ENCODE results near the gene CASKIN1.

The CASKIN1 gene

GRCh38 chr16:2223942-2224486, 27.6 kb upstream of the CASKIN1 start:
- peaks cover 13% of the 10 kb centered on the region for H4K20me1 ChIP-seq (ENCODE audit: insufficient read depth, low read length)
- H3K79me2 ChIP-seq (ENCODE audit: low read length): peaks cover 49% of the 10 kb centered on the region
- H3K4me3 ChIP-seq (ENCODE audit: low read length): peak overlapping the region; percentile 92
- H3K9me3 ChIP-seq (ENCODE audit: insufficient read depth, low read length): no peaks in the 10 kb centered on the region
- peak overlapping the region; percentile 89 for H3K4me2 ChIP-seq (ENCODE audit: low read length)
- H2AFZ ChIP-seq (ENCODE audit: low read depth, low read length): peak overlapping the region; percentile 16; the same call in 1 of the 2 replicates
- peaks cover 2% of the 10 kb centered on the region for H3K36me3 ChIP-seq (replicated peaks; ENCODE audit: low read depth, low read length)
- no peaks in the 10 kb centered on the region for H3K27me3 ChIP-seq (ENCODE audit: low read depth, low read length)
- peaks cover 5% of the 10 kb centered on the region; the same call in 1 of the 2 replicates for H3K4me1 ChIP-seq (ENCODE audit: low read length)
- H3K9ac ChIP-seq (ENCODE audit: low read length): peak overlapping the region; percentile 86
- peak overlapping the region; percentile 51 for H3K27ac ChIP-seq (ENCODE audit: low read length)
- TF ChIP-seq EZH2phosphoT487 (IDR thresholded peaks at IDR 0.05; ENCODE audit: low read depth) (no peak), CTCF (IDR thresholded peaks at IDR 0.05; ENCODE audit: low read depth, low read length) (no peak)

- peak within 1 kb of the TSS; percentile 78; the same call in 1 of the 2 replicates for H2AFZ ChIP-seq (ENCODE audit: low read depth, low read length)
- H3K4me1 ChIP-seq (ENCODE audit: low read length): peaks cover 5% of the 10 kb centered on the region; the same call in 1 of the 2 replicates
- H4K20me1 ChIP-seq (ENCODE audit: insufficient read depth, low read length): peaks cover 13% of the 10 kb centered on the region
- peak within 1 kb of the TSS; percentile 86 for H3K9ac ChIP-seq (ENCODE audit: low read length)
- H3K79me2 ChIP-seq (ENCODE audit: low read length): peaks cover 46% of the 10 kb centered on the region
- H3K27ac ChIP-seq (ENCODE audit: low read length): peak within 1 kb of the TSS; percentile 51
- no peak for TF ChIP-seq EZH2phosphoT487 (IDR thresholded peaks at IDR 0.05; ENCODE audit: low read depth)
- TF ChIP-seq CTCF (IDR thresholded peaks at IDR 0.05; ENCODE audit: low read depth, low read length): no peak
- peak within 1 kb of the TSS; percentile 89 for H3K4me2 ChIP-seq (ENCODE audit: low read length)
- peak within 1 kb of the TSS; percentile 92 for H3K4me3 ChIP-seq (ENCODE audit: low read length)
- H3K36me3 ChIP-seq (replicated peaks; ENCODE audit: low read depth, low read length): peaks cover 2% of the 10 kb centered on the region
- no peaks in the 10 kb centered on the region for H3K9me3 ChIP-seq (ENCODE audit: insufficient read depth, low read length)
- no peaks in the 10 kb centered on the region for H3K27me3 ChIP-seq (ENCODE audit: low read depth, low read length)
These were observed 27.0 kb upstream of the CASKIN1 start, which contains the start of gene E4F1 for GRCh38 chr16:2223221-2223941. E4F1 (plus strand) TSS chr16:2223591; CDS start chr16:2223614, 23 bp downstream.

GRCh38 chr16:2216330-2216729, 19.9 kb upstream of the CASKIN1 start:
- Histone ChIP-seq H3K27ac (ENCODE audit: low read length) (no peak overlapping the region), H3K27me3 (ENCODE audit: low read depth, low read length) (no peaks in the 10 kb centered on the region), H3K9me3 (ENCODE audit: insufficient read depth, low read length) (no peaks in the 10 kb centered on the region), H3K4me1 (ENCODE audit: low read length) (peaks cover 12% of the 10 kb centered on the region), H4K20me1 (ENCODE audit: insufficient read depth, low read length) (peaks cover 7% of the 10 kb centered on the region), H3K36me3 (replicated peaks; ENCODE audit: low read depth, low read length) (peaks cover 10% of the 10 kb centered on the region), H3K4me3 (ENCODE audit: low read length) (peak overlapping the region; percentile 84), H3K79me2 (ENCODE audit: low read length) (peaks cover 20% of the 10 kb centered on the region), H3K4me2 (ENCODE audit: low read length) (peak overlapping the region; percentile 36), H3K9ac (ENCODE audit: low read length) (no peak overlapping the region), H2AFZ (ENCODE audit: low read depth, low read length) (no peak overlapping the region)
- TF ChIP-seq EZH2phosphoT487 (IDR thresholded peaks at IDR 0.05; ENCODE audit: low read depth) (no peak), CTCF (IDR thresholded peaks at IDR 0.05; ENCODE audit: low read depth, low read length) (no peak)

GRCh38 chr16:2214719-2214968, 18.2 kb upstream of the CASKIN1 start, which contains the start of gene PGP:
PGP (minus strand) TSS chr16:2214840; CDS start chr16:2214777, 63 bp downstream.
- peaks cover 20% of the 10 kb centered on the region for H3K79me2 ChIP-seq (ENCODE audit: low read length)
- peak within 1 kb of the TSS; percentile 88 for H3K4me2 ChIP-seq (ENCODE audit: low read length)
- H3K36me3 ChIP-seq (replicated peaks; ENCODE audit: low read depth, low read length): peaks cover 10% of the 10 kb centered on the region
- H3K9ac ChIP-seq (ENCODE audit: low read length): peak within 1 kb of the TSS; percentile 82
- H3K27me3 ChIP-seq (ENCODE audit: low read depth, low read length): no peaks in the 10 kb centered on the region
- H2AFZ ChIP-seq (ENCODE audit: low read depth, low read length): no peak within 1 kb of the TSS; the same call in 1 of the 2 replicates
- H3K9me3 ChIP-seq (ENCODE audit: insufficient read depth, low read length): no peaks in the 10 kb centered on the region
- H4K20me1 ChIP-seq (ENCODE audit: insufficient read depth, low read length): peaks cover 7% of the 10 kb centered on the region
- TF ChIP-seq CTCF (IDR thresholded peaks at IDR 0.05; ENCODE audit: low read depth, low read length) (no peak), EZH2phosphoT487 (IDR thresholded peaks at IDR 0.05; ENCODE audit: low read depth) (no peak)
- peak within 1 kb of the TSS; percentile 68 for H3K27ac ChIP-seq (ENCODE audit: low read length)
- H3K4me1 ChIP-seq (ENCODE audit: low read length): peaks cover 12% of the 10 kb centered on the region
- peak within 1 kb of the TSS; percentile 98 for H3K4me3 ChIP-seq (ENCODE audit: low read length)

Measured in OCI-LY3 (cell line).